Thyroid gland (tissue), 4 donors: ENCODE results near the gene FRG2. TPM values are rescaled to one million over a fixed set of nuclear protein-coding genes. Genes with fewer than 3 reads are reported as not detected.

ENCODE experiments used
- small RNA-seq: library from RNA; depleted of rRNA; stranded (forward); fragments of <200 nt; gene quantifications from one replicate; pipeline ENCODE3, GENCODE V24; 2016
- total RNA-seq, 4 donors: library from RNA; depleted of rRNA; stranded (reverse); fragments of >200 nt; gene quantifications; one replicate each; pipeline ENCODE4 v1.2.3, GENCODE V29; 2016

The FRG2 gene
- total RNA-seq, 4 donors from 2014 or later, result not detected

Small RNAs within 50 kb of the gene (small RNA-seq; reads per million reads assigned to genes)
- 0.94 reads per million, percentile 8 among the genes with 10 or more reads in this experiment for gene RNA5SP174
- 7.1 reads per million, percentile 90 among the genes with 10 or more reads in this experiment for gene RNA5SP175

Other genes starting within 250 kb of the FRG2 start
- 10 to 100 TPM; 26.7 to 50.9 (median 35.2) TPM for gene FRG1, start 86.4 kb downstream of the FRG2 start, total RNA-seq
- not detected for gene DBET, start 37.2 kb upstream of the FRG2 start, total RNA-seq
- gene DUX4, start 146.5 kb upstream of the FRG2 start, total RNA-seq, result not detected